Stomach (tissue), 4 donors: ENCODE data around the gene SMPD3.

Experiments
- POLR2A ChIP-seq, 4 donors: fragments of 450-650 bp; IDR thresholded peaks; one replicate each; pipeline ENCODE4 v1.6.1; 2016; ENCODE audit warnings: antibody characterized with exemption in 4 of 4, control low read depth in 2 of 4, mild to moderate bottlenecking in 1 of 4, moderate library complexity in 1 of 4
- POLR2AphosphoS5 ChIP-seq, 3 donors: sonication (generic); formaldehyde crosslinking; IDR thresholded peaks; one replicate each; pipeline ENCODE4 v1.6.1; 2016; ENCODE audit warnings: antibody characterized with exemption in 3 of 3
- TF ChIP-seq, protein P1 (sequence below), 7 experiments: fragments of 450-650 bp in 4 of 7; fragments of 200-600 bp in 3 of 7; sonication (generic) in 3 of 7; IDR thresholded peaks; one replicate each; pipeline ENCODE4 v1.5.1; 2016 to 2019; ENCODE audit warnings: antibody characterized with exemption in 7 of 7, control low read depth in 2 of 7, mild to moderate bottlenecking in 1 of 7

DNA sequence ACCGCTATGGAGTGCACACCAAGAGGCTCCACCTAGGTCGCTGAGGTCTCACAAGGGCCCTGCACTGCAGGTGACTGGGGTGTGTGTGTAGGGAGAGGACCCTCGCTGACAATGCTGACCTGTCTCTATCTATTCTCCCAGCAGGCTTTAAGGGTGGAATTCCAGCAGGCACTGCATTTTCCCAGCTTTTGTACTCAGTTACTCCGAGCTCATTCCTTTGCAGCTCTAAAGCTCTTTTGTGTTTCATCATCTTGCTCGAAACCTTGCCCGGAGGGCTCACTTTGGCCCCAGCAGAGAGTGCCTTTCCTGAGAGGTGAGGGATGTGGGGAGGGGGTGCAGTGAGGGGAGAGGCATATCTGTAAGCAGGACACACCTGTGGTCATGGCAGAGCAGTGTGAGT, 39.3 kb downstream of the SMPD3 start:
- TF ChIP-seq, protein P1, sequence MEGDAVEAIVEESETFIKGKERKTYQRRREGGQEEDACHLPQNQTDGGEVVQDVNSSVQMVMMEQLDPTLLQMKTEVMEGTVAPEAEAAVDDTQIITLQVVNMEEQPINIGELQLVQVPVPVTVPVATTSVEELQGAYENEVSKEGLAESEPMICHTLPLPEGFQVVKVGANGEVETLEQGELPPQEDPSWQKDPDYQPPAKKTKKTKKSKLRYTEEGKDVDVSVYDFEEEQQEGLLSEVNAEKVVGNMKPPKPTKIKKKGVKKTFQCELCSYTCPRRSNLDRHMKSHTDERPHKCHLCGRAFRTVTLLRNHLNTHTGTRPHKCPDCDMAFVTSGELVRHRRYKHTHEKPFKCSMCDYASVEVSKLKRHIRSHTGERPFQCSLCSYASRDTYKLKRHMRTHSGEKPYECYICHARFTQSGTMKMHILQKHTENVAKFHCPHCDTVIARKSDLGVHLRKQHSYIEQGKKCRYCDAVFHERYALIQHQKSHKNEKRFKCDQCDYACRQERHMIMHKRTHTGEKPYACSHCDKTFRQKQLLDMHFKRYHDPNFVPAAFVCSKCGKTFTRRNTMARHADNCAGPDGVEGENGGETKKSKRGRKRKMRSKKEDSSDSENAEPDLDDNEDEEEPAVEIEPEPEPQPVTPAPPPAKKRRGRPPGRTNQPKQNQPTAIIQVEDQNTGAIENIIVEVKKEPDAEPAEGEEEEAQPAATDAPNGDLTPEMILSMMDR (IDR thresholded peaks at IDR 0.05): no peak
- TF ChIP-seq POLR2A (IDR thresholded peaks at IDR 0.05): no peak
- no peak for TF ChIP-seq POLR2AphosphoS5 (IDR thresholded peaks at IDR 0.05)
